HG03196 (cell line): ENCODE measurements around the gene GLDC.
"Not testable (repeated sequence)": the region's sequence is repeated elsewhere in the genome, so short reads cannot be mapped to it uniquely, and the experiment has no call there.

Experiments used
- ATAC-seq: cut with Tn5 transposase; IDR thresholded peaks from one replicate; pipeline ENCODE4 v1.9.1; 2021; ENCODE audit not compliant: unreplicated experiment

Gene GLDC

DNA sequence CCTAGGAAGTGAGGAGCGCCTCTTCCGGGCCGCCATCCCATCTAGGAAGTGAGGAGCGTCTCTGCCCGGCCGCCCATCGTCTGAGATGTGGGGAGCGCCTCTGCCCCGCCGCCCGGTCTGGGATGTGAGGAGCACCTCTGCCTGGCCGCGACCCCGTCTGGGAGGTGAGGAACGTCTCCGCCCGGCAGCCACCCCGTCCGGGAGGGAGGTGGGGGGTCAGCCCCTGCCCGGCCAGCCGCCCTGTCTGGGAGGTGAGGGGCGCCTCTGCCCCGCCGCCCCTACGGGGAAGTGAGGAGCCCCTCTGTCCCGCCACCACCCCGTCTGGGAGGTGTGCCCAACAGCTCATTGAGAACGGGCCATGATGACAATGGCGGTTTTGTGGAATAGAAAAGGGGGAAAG is 22.7 kb downstream of the GLDC start:
- not testable (repeated sequence) for ATAC-seq

DNA sequence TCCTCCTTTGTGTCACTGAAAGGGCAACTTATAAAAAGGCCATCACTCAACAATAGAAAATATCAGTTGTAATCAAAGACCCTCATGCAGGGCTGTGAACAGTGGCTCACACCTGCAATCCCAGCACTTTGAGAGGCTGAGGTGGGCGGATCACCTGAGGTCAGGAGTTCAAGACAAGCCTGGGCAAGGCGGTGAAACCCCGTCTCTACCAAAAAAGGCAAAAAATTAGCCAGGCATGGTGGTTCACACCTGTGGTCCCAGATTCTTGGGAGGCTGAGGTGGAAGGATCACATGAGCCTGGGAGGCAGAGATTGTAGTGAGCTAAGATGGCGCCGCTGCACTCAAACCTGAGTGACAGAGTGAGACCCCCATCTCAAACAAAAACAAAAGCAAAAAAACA is 24.7 kb downstream of the GLDC start:
- no peak for ATAC-seq

DNA sequence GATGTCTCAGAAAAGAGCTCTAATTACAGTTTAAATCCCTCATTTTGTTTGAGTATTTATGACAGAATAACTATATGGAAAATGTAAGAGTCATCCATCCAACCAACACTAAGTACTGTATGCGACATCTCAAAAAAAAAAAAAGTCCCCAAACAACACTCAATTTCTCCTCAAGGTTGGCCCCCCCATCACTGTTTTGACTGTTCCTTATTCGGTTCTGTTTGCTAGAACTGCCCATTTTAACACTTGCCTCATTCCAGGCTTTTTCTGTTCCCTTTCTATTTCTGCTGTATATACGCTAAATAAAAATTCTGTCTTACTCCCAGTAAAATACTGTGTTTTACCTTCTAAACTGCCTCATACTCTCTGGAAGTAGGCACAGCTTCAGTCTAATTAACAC is 25.2 kb downstream of the GLDC start:
- no peak for ATAC-seq

DNA sequence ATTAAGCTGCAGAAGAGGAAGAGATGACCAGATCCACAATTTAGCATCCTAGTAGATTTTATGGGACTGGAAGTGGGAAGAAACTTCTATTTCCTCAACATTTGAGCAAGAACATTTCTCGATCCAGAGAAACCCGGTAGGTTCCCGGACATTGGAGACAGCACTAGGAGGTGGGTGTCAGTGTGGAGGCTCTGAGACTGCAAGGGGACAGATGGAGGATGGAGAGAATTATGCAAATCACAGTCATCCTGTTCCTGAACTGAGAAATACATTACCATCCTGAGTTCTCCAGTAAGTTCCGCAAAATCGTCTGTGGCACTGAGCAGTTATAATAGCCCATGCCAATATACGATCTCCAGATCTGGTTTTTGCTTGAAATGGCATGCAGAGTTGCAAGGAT is 25.6 kb downstream of the GLDC start:
- ATAC-seq: no peak

DNA sequence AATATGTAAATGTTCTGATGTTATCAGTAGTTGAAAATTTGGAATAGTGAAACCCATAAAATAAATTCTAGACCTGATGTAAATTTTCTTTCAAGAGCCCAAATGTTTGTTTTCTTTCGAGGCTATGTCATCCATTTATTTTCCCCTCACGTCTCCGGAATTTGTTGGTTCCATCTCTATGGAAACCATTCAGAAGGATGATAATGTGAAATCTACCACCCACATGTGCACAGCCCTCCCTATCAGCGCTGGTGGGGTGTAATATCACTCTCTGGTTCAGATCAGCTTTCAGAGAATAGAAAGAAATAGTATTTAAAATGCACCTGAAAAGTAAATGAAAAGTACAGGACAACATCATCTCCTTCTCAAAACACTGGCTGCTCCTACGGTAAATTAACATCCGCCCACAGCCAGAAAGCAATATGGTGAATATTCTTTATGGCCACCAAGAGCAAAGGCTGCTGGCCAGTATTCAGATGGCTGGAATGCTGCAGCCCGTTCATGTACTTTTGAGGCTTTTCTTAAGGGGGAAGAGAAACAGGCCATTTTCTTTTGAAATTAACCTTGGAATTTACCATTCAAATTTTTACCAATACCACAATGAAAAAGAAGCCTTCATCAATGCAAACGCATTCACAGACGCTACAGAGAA is 28.5 kb downstream of the GLDC start:
- ATAC-seq: no peak

DNA sequence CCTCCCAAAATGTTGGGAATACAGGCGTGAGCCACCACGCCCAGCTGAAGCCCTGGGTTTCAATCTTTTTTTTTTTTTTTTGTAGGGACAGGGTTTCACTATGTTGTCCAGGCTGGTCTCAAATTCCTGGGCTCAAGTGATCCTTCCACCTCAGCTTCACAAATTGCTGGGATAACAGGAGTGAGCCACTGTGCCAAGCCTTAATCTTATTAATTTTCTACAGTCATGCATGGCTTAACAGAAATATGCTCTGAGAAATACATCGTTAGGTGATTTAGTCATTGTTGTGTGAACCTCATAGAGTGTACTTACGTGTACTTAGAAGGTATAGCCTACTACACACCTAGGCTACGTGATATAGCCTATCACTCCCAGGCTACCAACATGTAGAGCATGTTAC is 31.0 kb downstream of the GLDC start:
- ATAC-seq: no peak

DNA sequence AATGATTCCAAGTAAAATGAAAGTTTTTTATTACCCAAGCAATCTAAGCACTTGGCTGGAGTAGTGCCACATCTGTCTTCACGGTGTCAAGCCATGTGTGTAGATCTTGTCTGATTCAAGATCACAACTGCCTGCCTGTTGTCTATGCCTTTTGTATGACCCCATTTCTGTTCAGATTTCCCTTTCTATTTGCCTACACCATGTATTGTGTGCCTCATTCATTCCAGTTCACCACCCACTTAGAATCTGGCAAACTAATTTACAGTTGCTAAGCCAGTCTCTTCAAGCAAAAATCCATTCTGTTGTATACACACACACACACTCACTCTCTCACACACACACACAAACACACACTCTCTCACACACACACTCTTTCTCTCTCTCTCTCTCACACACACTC is 33.7 kb downstream of the GLDC start:
- ATAC-seq: no peak

DNA sequence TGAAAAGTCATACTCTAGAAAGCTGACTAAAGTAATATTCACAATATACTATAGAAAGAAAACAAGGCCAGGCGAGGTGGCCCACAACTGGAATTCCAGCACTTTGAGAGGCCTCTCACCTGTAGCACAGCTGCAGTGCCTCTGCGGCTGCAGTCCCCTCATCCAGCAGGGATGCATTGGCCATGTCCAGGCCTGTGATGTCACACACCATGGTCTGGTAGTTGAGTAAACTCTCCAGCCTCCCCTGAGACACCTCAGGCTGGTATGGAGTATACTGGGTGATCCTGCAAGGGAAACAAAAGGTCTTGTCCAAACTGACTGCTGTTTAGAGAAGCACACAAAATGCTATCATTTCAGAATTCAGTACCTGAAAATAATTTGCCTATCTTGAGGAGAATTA is 35.5 kb downstream of the GLDC start:
- ATAC-seq: no peak

DNA sequence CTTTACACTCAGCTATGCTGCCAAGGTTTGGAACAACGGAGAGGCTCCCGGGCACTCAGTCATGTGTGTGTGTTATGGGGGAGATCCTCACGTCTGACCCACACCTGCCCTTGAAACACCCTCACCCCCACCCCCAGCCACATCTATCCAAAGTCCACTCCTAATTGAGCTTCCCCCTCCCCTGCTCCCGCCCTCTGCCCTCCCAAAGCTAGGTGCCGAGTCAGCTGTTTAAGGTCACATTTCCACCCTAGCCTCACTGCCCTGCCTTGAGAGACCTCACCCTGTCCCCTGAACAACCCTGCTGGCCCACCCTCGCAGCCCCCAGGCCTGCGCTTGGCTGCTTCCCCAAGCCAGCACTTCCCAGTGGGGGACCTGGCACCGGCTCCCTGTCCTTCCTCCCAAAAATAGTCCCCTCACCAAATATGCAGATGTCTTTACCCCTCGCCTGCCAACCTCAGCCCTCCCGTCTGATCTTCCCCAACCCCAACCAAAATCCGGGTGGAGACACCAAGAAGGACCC is 36.0 kb downstream of the GLDC start:
- ATAC-seq: no peak

DNA sequence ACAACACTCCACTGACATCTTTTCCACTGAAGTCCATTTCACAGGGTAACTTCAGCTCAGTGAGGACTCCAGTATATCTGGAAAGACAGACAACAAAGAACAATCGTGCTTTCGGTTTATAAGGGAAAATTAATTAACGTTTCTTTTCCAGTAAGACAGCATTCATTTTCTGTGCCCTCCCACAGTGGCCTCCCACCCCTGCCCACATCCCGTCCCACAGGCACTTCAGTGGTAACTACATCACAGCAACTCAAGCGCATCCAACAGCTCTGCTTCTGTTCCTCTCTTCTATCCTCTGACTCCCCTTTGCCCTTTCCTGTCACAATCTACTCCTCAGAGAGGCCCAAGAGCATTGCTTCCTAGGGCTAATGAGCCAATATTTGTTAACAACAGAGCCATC is 40.3 kb downstream of the GLDC start:
- peak; percentile 87 for ATAC-seq

DNA sequence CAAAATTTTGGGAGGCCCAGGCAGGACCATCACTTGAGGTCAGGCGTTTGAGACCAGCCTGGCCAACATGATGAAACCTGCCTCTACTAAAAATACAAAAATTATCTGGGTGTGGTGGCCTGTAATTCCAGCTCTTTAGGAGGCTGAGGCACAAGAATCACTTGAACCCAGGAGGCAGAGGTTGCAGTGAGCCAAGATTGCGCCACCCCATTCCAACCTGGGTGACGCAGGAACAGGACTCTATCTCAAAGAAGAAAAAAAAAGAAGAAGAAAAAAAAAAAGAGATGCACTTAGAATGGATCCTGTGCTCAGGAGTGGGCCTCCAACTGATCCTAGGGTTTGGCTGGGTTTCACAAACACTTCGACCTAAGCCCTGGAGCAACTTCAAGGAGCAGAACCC is 45.1 kb downstream of the GLDC start:
- ATAC-seq: no peak

DNA sequence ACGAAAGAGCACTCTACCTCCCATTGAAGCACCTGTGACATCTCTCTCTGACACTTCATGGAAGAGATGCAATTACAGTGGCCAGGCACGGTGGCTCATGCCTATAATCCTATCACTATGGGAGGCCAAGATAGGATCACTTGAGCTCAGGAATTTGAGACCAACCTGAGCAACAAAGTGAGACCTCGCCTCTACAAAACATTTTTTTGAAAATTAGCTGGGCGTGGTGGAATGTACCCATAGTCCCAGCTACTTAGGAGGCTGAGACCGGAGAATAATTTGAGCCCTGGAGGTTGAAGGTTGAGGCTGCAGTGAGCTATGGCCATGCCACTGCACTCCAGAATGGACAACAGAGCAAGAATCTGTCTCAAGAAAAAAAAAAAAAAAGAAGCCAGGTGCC is 45.5 kb downstream of the GLDC start:
- no peak for ATAC-seq

DNA sequence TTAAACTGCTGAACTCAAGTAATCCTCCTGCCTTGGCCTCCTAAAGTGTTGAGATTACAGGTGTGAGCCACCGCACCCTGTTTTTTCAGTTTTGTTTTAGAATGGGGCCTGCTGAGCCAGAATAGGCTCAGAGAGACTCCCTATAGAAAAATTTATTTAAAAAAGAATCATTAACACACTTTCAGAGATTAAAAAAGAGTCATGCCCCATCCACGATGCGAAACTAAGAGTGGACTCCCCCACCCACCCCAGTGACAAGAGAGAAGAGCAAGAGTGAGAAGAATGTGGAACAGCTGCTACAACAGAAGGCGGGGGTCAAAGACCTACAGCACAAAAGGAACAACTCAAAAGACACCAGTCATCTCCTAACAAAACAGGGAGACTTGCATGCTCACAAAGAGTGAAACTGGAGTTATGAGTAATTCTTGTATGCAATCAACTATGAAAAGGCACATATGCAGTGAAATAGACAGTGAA is 47.2 kb downstream of the GLDC start:
- peak; percentile 97 for ATAC-seq

DNA sequence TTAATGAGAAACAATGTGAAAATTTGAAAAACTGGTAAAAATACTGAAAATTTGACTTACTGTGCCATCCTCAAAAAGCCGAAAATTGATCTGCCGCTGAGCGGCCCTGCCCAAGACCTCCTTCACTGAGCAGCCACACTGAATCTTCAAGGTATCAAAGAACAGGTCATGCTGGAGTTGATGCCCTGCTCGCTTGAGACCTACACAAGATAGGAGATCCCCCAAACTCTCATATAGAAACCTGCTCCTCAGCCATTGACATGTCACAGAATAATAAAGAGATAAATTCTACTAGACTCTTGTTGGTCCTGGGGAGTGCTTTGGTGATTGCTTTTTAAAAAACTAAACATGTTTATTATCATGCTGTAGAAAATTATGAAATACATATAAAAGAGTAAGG is 52.7 kb downstream of the GLDC start:
- no peak for ATAC-seq

DNA sequence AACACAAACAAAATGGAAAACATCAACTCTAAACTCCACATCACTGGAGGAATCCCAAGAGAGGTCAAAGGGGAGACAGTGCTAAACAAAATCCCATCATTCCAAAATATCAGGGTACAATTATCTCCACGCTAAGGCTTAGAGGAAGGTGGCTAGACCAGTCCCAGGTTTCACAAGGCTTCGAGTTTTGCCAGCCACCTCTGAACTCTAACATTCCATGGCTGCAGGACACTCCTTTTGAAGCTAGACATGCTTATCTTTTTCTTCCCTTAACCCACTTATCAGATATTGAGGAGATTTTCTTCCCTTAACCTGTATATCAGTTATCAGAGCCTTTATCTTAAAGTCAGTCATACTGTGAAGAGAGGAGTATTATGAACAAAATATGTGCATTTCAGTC is 53.3 kb downstream of the GLDC start:
- ATAC-seq: no peak

DNA sequence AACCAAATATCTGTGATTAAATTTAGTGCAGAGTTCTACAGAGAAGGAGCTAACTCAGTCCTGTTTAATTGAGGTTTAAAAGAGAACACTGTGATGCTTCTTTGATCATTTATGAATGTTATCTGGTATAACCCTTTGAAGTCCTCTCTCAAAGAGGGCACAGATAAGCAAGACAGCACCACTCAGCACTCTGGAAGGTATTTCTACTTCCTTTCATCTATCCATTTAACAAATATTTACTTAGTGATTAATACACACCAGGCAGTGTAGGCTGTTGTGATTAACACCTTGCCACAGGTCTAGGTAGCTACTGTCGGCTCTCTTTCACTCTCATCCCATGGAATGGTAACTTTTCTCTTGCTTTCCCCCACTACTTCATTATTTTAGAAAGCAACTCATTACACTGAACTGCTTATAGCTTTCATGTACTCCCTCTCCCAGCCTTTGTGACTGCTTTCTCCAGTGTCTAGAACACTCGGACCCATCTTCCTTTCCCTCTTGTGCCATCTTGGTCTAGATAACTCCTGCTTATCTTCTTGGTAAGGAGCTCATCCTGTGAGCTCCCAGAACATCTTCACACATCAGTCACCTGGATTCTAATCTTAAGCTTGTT is 54.7 kb downstream of the GLDC start:
- no peak for ATAC-seq

DNA sequence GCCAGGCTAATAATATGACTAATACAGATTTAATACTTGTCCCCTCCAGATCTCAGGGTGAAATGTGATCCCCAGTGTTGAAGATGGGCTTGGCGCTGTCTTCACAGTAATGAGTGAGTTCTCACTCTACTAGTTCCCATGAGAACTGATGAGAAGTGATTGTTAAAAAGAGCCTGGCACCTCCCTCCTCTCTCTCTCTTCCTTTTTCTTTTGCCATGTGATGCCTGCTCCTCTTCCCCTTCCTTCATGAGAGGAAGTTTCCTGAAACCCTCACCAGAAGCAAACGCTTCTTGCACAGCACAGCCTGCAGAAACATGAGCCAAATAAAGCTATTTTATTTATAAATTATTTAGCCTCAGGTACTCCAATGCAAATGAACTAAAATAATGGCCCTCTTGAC is 55.2 kb downstream of the GLDC start:
- ATAC-seq: no peak

DNA sequence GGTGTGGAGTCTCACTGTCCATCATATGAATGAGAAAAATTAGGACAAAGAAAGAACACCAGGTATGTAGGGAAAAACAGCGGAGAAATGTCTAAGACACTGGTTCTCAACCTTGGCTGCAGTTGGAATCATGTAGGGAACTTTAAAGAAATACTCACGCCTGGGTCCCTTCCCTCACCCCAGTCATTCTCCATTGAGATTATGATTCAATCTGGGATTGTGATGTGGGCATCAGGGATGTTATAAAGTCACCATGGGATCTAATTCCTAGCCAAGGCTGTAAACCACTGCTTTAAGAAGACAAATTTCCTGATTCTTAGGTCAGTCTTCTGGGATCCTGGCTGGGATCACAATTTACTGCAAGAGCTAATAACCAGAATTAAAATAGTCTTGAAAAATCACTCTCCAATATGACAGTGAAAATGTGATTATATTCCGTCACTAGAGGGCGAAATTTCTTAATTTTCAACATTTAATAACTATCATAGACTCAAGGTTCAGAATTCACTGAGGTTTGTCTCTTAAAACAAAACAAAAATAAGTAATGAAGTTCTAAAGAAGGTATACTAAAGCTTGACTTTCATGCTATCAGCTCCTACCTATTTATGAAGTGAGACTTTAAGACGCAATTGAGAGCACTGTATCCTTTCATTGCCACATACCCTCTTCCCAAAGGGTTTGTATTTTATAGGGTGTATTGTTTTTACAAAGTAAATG is 60.5 kb downstream of the GLDC start:
- ATAC-seq: no peak

DNA sequence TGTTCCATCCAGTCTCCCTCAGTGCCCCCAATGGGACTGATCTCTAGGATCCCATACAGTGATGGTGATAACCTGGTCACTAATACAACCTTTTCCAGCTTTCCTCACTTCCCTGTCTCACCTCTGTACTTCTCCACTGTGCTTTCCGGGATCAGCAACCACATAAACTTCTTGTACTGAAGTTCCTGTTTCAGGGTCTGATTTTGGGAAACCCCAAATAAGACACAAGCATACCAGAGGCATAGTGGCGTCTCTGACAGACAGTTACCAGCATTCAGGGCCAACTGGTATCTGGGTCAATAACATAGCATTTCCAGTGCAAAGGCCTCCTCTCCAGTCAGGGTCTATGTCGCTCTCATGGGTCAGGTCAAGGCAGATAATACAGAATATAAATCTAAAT is 64.3 kb downstream of the GLDC start:
- ATAC-seq: no peak

DNA sequence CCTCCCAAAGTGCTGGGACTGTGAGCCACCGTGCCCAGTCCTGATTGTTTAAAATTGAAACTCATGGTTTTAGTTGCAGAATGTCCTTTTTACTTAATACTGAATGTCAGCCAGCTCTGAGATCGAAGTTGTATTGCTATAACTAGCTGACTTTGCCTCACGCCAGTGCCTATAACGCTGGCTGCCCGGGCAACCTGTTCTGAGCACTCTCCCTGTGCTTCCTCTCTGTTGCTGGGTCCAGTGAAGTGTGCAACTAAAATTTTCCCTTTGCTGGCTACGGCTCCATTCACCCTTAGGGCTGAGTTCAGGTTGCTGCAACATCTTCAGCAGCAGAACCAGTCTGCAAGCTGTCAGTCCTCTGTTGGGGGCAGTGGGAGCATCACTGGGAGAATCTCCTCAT is 65.9 kb downstream of the GLDC start:
- no peak for ATAC-seq

DNA sequence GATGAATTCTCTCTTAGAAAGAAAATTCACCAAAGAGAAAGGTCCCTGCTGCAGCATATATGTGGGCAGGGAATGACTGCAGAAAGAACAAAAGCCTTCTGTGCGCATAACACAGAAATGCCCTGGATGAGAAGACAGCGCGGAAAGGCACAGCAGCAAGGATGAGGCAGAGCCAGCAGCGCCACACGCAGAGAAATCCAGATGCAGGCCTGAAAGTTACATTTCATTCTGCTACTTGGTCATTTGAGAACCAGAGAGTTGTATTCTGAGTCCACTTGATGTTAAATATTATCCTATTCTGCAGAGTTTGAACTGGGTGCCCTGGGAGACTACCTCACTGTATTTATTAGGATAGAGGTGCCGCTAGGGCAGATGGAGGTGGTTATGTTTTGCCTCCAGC is 68.5 kb downstream of the GLDC start:
- no peak for ATAC-seq

DNA sequence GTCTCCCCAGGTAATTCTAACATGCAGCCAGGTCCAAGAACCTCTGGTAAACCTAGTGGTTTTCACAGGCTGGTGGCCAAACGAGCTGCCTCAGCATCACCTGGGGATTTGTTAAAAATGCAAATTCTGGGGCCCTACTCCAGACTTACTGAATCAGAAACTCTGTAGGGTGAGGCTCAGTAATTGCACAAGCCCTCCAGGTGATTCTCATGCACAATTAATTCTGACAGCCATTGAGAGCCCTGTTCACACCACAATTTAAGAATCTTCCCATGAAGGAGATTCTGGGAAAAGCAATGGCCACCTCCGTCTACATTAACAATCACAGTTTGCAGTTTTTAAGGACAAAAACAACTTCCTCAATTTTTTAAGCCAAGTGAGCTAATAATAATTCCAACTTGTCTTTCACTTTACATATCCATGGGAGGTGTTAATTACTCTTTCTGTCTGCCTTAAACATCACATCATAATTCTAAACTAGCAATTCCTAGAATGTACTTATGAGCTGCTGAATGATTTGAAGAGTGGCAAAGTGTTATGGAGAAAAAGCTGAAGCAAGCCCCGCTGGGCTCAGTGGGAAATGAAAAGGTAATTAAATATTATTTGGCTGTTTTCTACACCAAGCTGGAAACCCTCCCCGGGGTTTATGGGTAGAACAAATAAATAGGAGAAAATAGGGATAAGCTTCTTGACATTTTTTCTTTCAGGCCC is 70.0 kb downstream of the GLDC start:
- peak; percentile 85 for ATAC-seq
